Measurements from ENCODE around the gene ADAM12. TPM values are rescaled to one million over a fixed set of nuclear protein-coding genes. Genes with fewer than 3 reads are reported as not detected.
"Not testable (repeated sequence)": the region's sequence is repeated elsewhere in the genome, so short reads cannot be mapped to it uniquely, and the experiment has no call there.

ADAM12 gene
- total RNA-seq, 4 donors from 2014 or later, result 0.26 to 1.6 (median 0.47) TPM; not detected in 1

- WGBS, 2 donors, result 80 to 83% methylated on average over 10 of the region's 10 CpGs
Measured at GRCh38 chr10:126185676-126186447, 202.4 kb downstream of the ADAM12 start.

DNA sequence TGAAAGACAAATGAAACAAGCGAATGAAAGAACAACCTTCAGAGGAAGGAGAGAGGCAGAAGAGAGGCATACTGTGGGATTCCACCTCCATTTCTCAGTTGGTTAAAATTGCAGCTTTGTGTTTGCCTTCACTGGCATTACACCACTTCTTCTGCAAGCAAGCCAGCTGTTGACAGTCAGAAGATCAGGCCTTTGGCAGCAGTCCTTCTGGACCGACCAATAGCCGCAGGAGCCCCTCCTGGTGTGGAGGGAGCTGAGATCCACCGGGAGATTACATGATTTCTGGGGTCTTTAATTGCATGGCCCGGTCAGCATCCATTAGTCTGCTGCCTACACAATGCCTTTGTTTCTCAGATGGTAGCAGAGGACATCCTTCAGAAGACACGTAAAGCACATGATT lies 206.7 kb downstream of the ADAM12 start:
- DNase-seq (ENCODE audit: low spot score in 2 of 2), result no peak
- intact Hi-C loops (cut with DNase I; ENCODE audit: low total_unique reads), result no loop called here
- no peak overlapping the region for H3K4me3 ChIP-seq (ENCODE audit: low read depth, poor library complexity, severe bottlenecking)
- WGBS, 2 donors, result 83 to 93% methylated on average over 6 of the region's 6 CpGs
- no peak for TF ChIP-seq CTCF (IDR thresholded peaks at IDR 0.05)
- no peak for TF ChIP-seq POLR2A (IDR thresholded peaks at IDR 0.05)

More at GRCh38 chr10:126185676-126186447, 202.4 kb downstream of the ADAM12 start:
- TF ChIP-seq POLR2A (IDR thresholded peaks at IDR 0.05) (no peak), CTCF (IDR thresholded peaks at IDR 0.05) (no peak)
- H3K4me3 ChIP-seq (ENCODE audit: low read depth, poor library complexity, severe bottlenecking), result no peak overlapping the region
- intact Hi-C loops (cut with DNase I; ENCODE audit: low total_unique reads), result no loop called here
- no peak for DNase-seq (ENCODE audit: low spot score in 2 of 2)

DNA sequence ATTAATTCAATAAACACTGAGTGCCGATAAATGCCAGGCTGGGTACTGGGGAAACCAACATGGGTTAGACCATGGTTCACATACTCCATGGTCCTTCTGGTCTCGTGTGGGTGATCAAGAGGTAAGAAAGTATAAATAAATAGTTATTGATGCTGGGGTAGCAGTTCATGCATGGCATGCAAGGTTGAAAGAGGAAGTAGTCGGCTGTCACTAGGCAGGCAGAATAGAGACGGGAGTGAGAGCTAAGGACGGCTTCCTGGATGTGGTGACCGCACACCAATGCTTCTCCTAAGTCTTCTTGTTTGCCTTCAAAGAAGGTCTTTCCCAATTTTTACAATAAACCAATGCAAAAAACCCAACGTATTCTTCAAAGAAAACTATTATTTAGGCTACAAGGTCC lies 208.6 kb downstream of the ADAM12 start:
- 82 to 88% methylated on average over 7 of the region's 7 CpGs for WGBS, 2 donors
- intact Hi-C loops (cut with DNase I; ENCODE audit: low total_unique reads), result no loop called here
- no peak overlapping the region for H3K4me3 ChIP-seq (ENCODE audit: low read depth, poor library complexity, severe bottlenecking)
- DNase-seq (ENCODE audit: low spot score in 2 of 2), result no peak
- TF ChIP-seq POLR2A (IDR thresholded peaks at IDR 0.05), result no peak
- TF ChIP-seq CTCF (IDR thresholded peaks at IDR 0.05), result no peak

- DNase-seq (ENCODE audit: low spot score in 2 of 2), result no peak
- no peak overlapping the region for H3K4me3 ChIP-seq (ENCODE audit: low read depth, poor library complexity, severe bottlenecking)
- intact Hi-C loops (cut with DNase I; ENCODE audit: low total_unique reads), result no loop called here
- TF ChIP-seq CTCF (IDR thresholded peaks at IDR 0.05) (no peak), POLR2A (IDR thresholded peaks at IDR 0.05) (no peak)
- WGBS, 2 donors, result 86 to 88% methylated on average over 7 of the region's 7 CpGs
Measured at GRCh38 chr10:126177417-126178030, 210.8 kb downstream of the ADAM12 start.

- TF ChIP-seq POLR2A (IDR thresholded peaks at IDR 0.05), result no peak
- TF ChIP-seq CTCF (IDR thresholded peaks at IDR 0.05), result no peak
- WGBS, 2 donors, result 71 to 73% methylated on average over 14 of the region's 14 CpGs
- intact Hi-C loops (cut with DNase I; ENCODE audit: low total_unique reads), result no loop called here
Measured at GRCh38 chr10:126175641-126176262, 212.5 kb downstream of the ADAM12 start.

GRCh38 chr10:126172755-126173154 lies 215.5 kb downstream of the ADAM12 start:
- intact Hi-C loops (cut with DNase I; ENCODE audit: low total_unique reads); DNase-seq (ENCODE audit: low spot score in 2 of 2); H3K4me3 ChIP-seq (ENCODE audit: low read depth, poor library complexity, severe bottlenecking): not testable (repeated sequence)
- 73 to 93% methylated on average over 1 of the region's 1 CpG for WGBS, 2 donors

More at GRCh38 chr10:126175641-126176262, 212.5 kb downstream of the ADAM12 start:
- H3K4me3 ChIP-seq (ENCODE audit: low read depth, poor library complexity, severe bottlenecking), result no peak overlapping the region
- no peak for DNase-seq (ENCODE audit: low spot score in 2 of 2)
